Measurements from ENCODE around the gene MRPL52. TPM values are rescaled to one million over a fixed set of nuclear protein-coding genes. Genes with fewer than 3 reads are reported as not detected.

Gene MRPL52
- total RNA-seq, 1 donor from 2014 or later = 74.4 TPM

DNA sequence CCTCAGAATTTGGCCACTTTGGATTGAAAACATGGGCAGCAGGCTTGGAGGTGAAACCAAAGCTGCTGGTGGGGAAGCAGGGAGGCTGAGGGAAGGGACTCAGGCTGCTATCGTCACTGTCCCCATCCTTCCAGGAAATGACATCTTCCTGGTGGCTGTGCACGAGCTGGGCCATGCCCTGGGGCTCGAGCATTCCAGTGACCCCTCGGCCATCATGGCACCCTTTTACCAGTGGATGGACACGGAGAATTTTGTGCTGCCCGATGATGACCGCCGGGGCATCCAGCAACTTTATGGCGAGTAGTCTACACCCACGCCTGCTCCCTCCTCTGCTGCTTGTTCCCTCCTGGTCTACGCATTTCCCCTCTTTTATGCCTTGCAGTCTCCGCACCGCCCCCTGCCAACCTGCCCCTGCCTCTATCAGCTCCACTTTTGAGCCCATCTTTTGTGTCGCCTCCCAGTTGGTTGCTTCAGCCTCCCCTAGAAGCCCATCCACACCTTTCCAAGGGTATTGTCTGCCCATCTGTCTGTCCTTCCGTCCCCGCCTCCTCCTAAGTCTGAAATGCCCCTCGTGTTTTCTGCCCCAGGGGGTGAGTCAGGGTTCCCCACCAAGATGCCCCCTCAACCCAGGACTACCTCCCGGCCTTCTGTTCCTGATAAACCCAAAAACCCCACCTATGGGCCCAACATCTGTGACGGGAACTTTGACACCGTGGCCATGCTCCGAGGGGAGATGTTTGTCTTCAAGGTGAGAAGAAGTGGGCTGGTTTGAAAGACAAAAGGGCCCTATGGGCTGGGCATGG, 13.6 kb downstream of the MRPL52 start:
- Mint-ChIP-seq H3K27me3 (ENCODE audit: low read depth) (no peaks in the 10 kb centered on the region), H3K36me3 (peaks cover 37% of the 10 kb centered on the region), H3K4me1 (peaks cover 28% of the 10 kb centered on the region), H3K9me3 (no peaks in the 10 kb centered on the region), H3K4me3 (no peak overlapping the region), H3K27ac (no peak overlapping the region)
- DNase-seq (ENCODE audit: low spot score in 2 of 2, unreplicated experiment in 2 of 2) = no peak
- TF ChIP-seq, protein P1, sequence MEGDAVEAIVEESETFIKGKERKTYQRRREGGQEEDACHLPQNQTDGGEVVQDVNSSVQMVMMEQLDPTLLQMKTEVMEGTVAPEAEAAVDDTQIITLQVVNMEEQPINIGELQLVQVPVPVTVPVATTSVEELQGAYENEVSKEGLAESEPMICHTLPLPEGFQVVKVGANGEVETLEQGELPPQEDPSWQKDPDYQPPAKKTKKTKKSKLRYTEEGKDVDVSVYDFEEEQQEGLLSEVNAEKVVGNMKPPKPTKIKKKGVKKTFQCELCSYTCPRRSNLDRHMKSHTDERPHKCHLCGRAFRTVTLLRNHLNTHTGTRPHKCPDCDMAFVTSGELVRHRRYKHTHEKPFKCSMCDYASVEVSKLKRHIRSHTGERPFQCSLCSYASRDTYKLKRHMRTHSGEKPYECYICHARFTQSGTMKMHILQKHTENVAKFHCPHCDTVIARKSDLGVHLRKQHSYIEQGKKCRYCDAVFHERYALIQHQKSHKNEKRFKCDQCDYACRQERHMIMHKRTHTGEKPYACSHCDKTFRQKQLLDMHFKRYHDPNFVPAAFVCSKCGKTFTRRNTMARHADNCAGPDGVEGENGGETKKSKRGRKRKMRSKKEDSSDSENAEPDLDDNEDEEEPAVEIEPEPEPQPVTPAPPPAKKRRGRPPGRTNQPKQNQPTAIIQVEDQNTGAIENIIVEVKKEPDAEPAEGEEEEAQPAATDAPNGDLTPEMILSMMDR (IDR thresholded peaks at IDR 0.05; ENCODE audit: unreplicated experiment) = no peak

DNA sequence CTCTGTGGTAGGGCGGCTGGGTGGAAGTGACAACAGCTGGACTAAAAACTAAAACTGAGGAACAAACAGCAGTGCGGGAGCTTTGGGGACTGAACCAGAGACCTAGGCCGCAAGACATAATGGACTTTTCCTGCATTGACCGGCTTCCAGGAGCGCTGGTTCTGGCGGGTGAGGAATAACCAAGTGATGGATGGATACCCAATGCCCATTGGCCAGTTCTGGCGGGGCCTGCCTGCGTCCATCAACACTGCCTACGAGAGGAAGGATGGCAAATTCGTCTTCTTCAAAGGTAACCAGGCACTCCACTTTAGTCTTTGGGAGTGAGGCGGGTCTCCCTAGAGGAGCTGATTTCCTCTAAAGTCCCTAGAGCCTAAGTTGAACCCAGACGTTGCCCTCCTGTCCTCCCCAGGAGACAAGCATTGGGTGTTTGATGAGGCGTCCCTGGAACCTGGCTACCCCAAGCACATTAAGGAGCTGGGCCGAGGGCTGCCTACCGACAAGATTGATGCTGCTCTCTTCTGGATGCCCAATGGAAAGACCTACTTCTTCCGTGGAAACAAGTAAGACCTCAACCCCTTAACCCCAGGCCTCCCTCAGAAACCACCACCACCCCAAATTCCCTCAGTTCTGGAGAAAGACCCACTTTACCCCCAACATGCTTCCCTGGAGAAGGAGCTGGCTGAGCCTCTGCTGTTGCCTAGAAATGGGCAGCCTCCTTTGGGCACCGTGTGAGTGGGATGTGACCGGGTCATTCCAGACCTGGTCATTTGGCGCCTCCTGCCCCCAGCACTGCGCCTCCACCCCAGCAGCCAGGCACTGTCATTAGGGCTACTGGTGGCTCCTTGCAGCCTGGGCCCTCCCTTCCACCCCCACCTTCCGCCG, 14.8 kb downstream of the MRPL52 start:
- peaks cover 27% of the 10 kb centered on the region for H3K4me1 Mint-ChIP-seq

DNA sequence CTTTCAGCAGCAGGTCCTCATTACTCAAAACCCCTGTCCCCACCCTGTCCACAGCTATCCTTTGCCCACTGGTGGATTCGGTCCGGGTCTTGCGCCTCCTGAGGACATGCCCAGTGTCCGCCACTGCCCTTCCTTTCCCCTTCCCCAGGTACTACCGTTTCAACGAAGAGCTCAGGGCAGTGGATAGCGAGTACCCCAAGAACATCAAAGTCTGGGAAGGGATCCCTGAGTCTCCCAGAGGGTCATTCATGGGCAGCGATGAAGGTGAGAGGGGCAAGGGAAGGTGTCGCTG, 15.4 kb downstream of the MRPL52 start:
- peaks cover 29% of the 10 kb centered on the region for H3K4me1 Mint-ChIP-seq
- H3K36me3 Mint-ChIP-seq = peaks cover 37% of the 10 kb centered on the region
- H3K4me3 Mint-ChIP-seq = no peak overlapping the region
- peak overlapping the region; percentile 9 for H3K27ac Mint-ChIP-seq
- H3K27me3 Mint-ChIP-seq (ENCODE audit: low read depth) = no peaks in the 10 kb centered on the region
- DNase-seq (ENCODE audit: low spot score in 2 of 2, unreplicated experiment in 2 of 2) = no peak
- TF ChIP-seq, protein P1 (IDR thresholded peaks at IDR 0.05; ENCODE audit: unreplicated experiment) = no peak
- no peaks in the 10 kb centered on the region for H3K9me3 Mint-ChIP-seq

More for the DNA sequence above, 14.8 kb downstream of the MRPL52 start:
- Mint-ChIP-seq H3K36me3 (peaks cover 37% of the 10 kb centered on the region), H3K9me3 (no peaks in the 10 kb centered on the region), H3K27ac (no peak overlapping the region), H3K4me3 (no peak overlapping the region), H3K27me3 (ENCODE audit: low read depth) (no peaks in the 10 kb centered on the region)
- TF ChIP-seq, protein P1 (IDR thresholded peaks at IDR 0.05; ENCODE audit: unreplicated experiment) = no peak
- DNase-seq (ENCODE audit: low spot score in 2 of 2, unreplicated experiment in 2 of 2) = no peak

DNA sequence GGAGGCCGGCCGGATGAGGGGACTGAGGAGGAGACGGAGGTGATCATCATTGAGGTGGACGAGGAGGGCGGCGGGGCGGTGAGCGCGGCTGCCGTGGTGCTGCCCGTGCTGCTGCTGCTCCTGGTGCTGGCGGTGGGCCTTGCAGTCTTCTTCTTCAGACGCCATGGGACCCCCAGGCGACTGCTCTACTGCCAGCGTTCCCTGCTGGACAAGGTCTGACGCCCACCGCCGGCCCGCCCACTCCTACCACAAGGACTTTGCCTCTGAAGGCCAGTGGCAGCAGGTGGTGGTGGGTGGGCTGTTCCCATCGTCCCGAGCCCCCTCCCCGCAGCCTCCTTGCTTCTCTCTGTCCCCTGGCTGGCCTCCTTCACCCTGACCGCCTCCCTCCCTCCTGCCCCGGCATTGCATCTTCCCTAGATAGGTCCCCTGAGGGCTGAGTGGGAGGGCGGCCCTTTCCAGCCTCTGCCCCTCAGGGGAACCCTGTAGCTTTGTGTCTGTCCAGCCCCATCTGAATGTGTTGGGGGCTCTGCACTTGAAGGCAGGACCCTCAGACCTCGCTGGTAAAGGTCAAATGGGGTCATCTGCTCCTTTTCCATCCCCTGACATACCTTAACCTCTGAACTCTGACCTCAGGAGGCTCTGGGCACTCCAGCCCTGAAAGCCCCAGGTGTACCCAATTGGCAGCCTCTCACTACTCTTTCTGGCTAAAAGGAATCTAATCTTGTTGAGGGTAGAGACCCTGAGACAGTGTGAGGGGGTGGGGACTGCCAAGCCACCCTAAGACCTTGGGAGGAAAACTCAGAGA, 16.3 kb downstream of the MRPL52 start:
- Mint-ChIP-seq H3K27ac (peak overlapping the region; percentile 69), H3K36me3 (peaks cover 35% of the 10 kb centered on the region), H3K27me3 (ENCODE audit: low read depth) (no peaks in the 10 kb centered on the region), H3K9me3 (no peaks in the 10 kb centered on the region), H3K4me3 (no peak overlapping the region), H3K4me1 (peaks cover 30% of the 10 kb centered on the region)
- TF ChIP-seq, protein P1 (IDR thresholded peaks at IDR 0.05; ENCODE audit: unreplicated experiment) = no peak
- DNase-seq (ENCODE audit: low spot score in 2 of 2, unreplicated experiment in 2 of 2) = no peak

DNA sequence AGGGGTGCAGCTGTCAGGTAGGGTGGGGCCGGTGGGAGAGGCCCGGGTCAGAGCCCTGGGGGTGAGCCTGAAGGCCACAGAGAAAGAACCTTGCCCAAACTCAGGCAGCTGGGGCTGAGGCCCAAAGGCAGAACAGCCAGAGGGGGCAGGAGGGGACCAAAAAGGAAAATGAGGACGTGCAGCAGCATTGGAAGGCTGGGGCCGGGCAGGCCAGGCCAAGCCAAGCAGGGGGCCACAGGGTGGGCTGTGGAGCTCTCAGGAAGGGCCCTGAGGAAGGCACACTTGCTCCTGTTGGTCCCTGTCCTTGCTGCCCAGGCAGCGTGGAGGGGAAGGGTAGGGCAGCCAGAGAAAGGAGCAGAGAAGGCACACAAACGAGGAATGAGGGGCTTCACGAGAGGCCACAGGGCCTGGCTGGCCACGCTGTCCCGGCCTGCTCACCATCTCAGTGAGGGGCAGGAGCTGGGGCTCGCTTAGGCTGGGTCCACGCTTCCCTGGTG, 17.2 kb downstream of the MRPL52 start:
- H3K4me3 Mint-ChIP-seq = no peak overlapping the region
- TF ChIP-seq, protein P1 (IDR thresholded peaks at IDR 0.05; ENCODE audit: unreplicated experiment) = no peak
- H3K4me1 Mint-ChIP-seq = peaks cover 32% of the 10 kb centered on the region
- DNase-seq (ENCODE audit: low spot score in 2 of 2, unreplicated experiment in 2 of 2) = no peak
- H3K27ac Mint-ChIP-seq = peak overlapping the region; percentile 69
- H3K36me3 Mint-ChIP-seq = peaks cover 29% of the 10 kb centered on the region
- no peaks in the 10 kb centered on the region for H3K9me3 Mint-ChIP-seq
- H3K27me3 Mint-ChIP-seq (ENCODE audit: low read depth) = no peaks in the 10 kb centered on the region

Measured in mesothelial cell of epicardium (in vitro differentiated cells).